SK-N-SH (cell line): ENCODE measurements around the gene IPO11. TPM values are rescaled to one million over a fixed set of nuclear protein-coding genes. Genes with fewer than 3 reads are reported as not detected.

Experiments used
- CTCF ChIA-PET: fragments of 300-600, 350-600 bp; formaldehyde crosslinking; extraction: SDS; loops from one replicate; lab custom pipeline; 2021; lab: Yijun Ruan, JAX
- POLR2A ChIA-PET: fragments of 350-600 bp; sonication (Branson Sonifier 250); formaldehyde crosslinking; extraction: SDS; loops from one replicate; lab custom pipeline; 2020; ENCODE audit warnings: antibody characterized with exemption, inconsistent platforms; lab: Yijun Ruan, JAX
- DNase-seq: peaks from one replicate; pipeline ENCODE4 v3.0.0; 2012
- H2AFZ ChIP-seq: fragments of 200-600 bp; sonication (generic); 2 replicates; pipeline ENCODE4 v1.8.1; 2016; ENCODE audit warnings: antibody characterized with exemption, mild to moderate bottlenecking, low read depth
- H3F3A ChIP-seq: fragments of 200-600 bp; sonication (generic); replicated peaks from 2 replicates; pipeline ENCODE3; 2016; ENCODE audit warnings: antibody characterized with exemption, mild to moderate bottlenecking; ENCODE audit not compliant: insufficient read depth
- H3K27ac ChIP-seq, 2 experiments: fragments of 200-500 bp in 1 of 2; fragments of 200-600 bp in 1 of 2; sonication (Bioruptor generic) in 1 of 2; sonication (generic), shearing (Covaris generic) in 1 of 2; 2 replicates each; pipeline versions ENCODE4 v1.5.1 to v1.6.1; 2014 to 2016; ENCODE audit warnings: low read depth in 2 of 2, inconsistent platforms in 1 of 2, low read length in 1 of 2, mild to moderate bottlenecking in 1 of 2, mixed read lengths in 1 of 2
- H3K27me3 ChIP-seq: fragments of 200-600 bp; sonication (generic), shearing (Covaris generic); 2 replicates; pipeline ENCODE4 v1.6.1; 2016; ENCODE audit warnings: mixed run types; ENCODE audit not compliant: insufficient read depth
- H3K36me3 ChIP-seq, 2 experiments: fragments of 200-500 bp in 1 of 2; fragments of 200-600 bp in 1 of 2; sonication (Bioruptor generic) in 1 of 2; sonication (generic) in 1 of 2; replicated peaks in 1 of 2; 2 replicates each; pipeline versions ENCODE3 to v1.5.1; 2014 to 2016; ENCODE audit warnings: low read length in 1 of 2, mild to moderate bottlenecking in 1 of 2; ENCODE audit not compliant: insufficient read depth in 2 of 2, control insufficient read depth in 1 of 2
- H3K4me1 ChIP-seq, 2 experiments: fragments of 200-500 bp in 1 of 2; fragments of 200-600 bp in 1 of 2; sonication (Bioruptor generic) in 1 of 2; sonication (generic), shearing (Covaris generic) in 1 of 2; 2 replicates each; pipeline versions ENCODE4 v1.5.1 to v1.6.1; 2014 to 2016; ENCODE audit warnings: low read depth in 1 of 2, low read length in 1 of 2, mixed run types in 1 of 2; ENCODE audit not compliant: insufficient read depth in 2 of 2, control insufficient read depth in 1 of 2
- H3K4me2 ChIP-seq: fragments of 200-600 bp; sonication (generic), shearing (Covaris generic); 2 replicates; pipeline ENCODE4 v1.6.1; 2017; ENCODE audit warnings: mixed run types
- H3K4me3 ChIP-seq, 2 experiments: fragments of 200-500 bp in 1 of 2; fragments of 200-600 bp in 1 of 2; sonication (Bioruptor generic) in 1 of 2; sonication (generic), shearing (Covaris generic) in 1 of 2; 2 replicates each; pipeline versions ENCODE4 v1.5.1 to v1.8.1; 2014 to 2016; ENCODE audit warnings: low read depth in 2 of 2, inconsistent platforms in 1 of 2, low read length in 1 of 2, mild to moderate bottlenecking in 1 of 2, mixed read lengths in 1 of 2, moderate library complexity in 1 of 2
- H3K79me2 ChIP-seq: fragments of 200-600 bp; sonication (generic); 2 replicates; pipeline ENCODE4 v1.8.1; 2017; ENCODE audit warnings: mild to moderate bottlenecking; ENCODE audit not compliant: insufficient read depth
- H3K9ac ChIP-seq: fragments of 200-600 bp; sonication (generic); 2 replicates; pipeline ENCODE4 v1.6.1; 2017; ENCODE audit warnings: mixed run types
- H3K9me2 ChIP-seq: fragments of 200-600 bp; sonication (generic); 2 replicates; pipeline ENCODE4 v1.6.1; 2017; ENCODE audit warnings: mixed run types
- H3K9me3 ChIP-seq: fragments of 200-600 bp; sonication (generic); 2 replicates; pipeline ENCODE4 v1.6.1; 2017; ENCODE audit warnings: mixed run types, mild to moderate bottlenecking, moderate library complexity
- H4K20me1 ChIP-seq: fragments of 200-600 bp; sonication (generic); 2 replicates; pipeline ENCODE4 v1.6.1; 2017; ENCODE audit warnings: mild to moderate bottlenecking, mixed run types; ENCODE audit not compliant: insufficient read depth
- CHD2 ChIP-seq: fragments of 150-350 bp; IDR thresholded peaks from 2 replicates; pipeline ENCODE4 v1.6.1; 2018; ENCODE audit warnings: low read length; ENCODE audit not compliant: partially characterized antibody
- CTCF ChIP-seq: fragments of 200-600 bp; sonication (generic); IDR thresholded peaks from 2 replicates; pipeline ENCODE4 v1.6.1; 2017; ENCODE audit warnings: antibody characterized with exemption, mild to moderate bottlenecking, moderate library complexity
- ELF1 ChIP-seq: IDR thresholded peaks from 2 replicates; pipeline ENCODE4 v1.4.0; 2012
- EZH2phosphoT487 ChIP-seq: fragments of 200-600 bp; sonication (generic); IDR thresholded peaks from 2 replicates; pipeline ENCODE4 v1.6.1; 2017; ENCODE audit warnings: low read depth, mixed run types, mild to moderate bottlenecking, antibody characterized with exemption, moderate library complexity, borderline replicate concordance
- FOXJ3 ChIP-seq: sonication (generic); formaldehyde crosslinking; IDR thresholded peaks from 2 replicates; pipeline ENCODE4 v1.5.1; 2020; ENCODE audit warnings: mild to moderate bottlenecking, missing genetic modification reagents
- FOXM1 ChIP-seq: IDR thresholded peaks from 2 replicates; pipeline ENCODE4 v1.4.0; 2012; ENCODE audit warnings: low read depth, mild to moderate bottlenecking
- IRF3 ChIP-seq: fragments of 150-350 bp; IDR thresholded peaks from 2 replicates; pipeline ENCODE4 v1.6.1; 2016; ENCODE audit warnings: mild to moderate bottlenecking, low read depth, low read length
- JUND ChIP-seq: IDR thresholded peaks from 2 replicates; pipeline ENCODE4 v1.4.0; 2012
- MXI1 ChIP-seq: IDR thresholded peaks from 2 replicates; pipeline ENCODE4 v1.6.1; 2012; ENCODE audit warnings: mild to moderate bottlenecking, low read depth, low read length, improper control_type of control experiment
- NFIC ChIP-seq: IDR thresholded peaks from 2 replicates; pipeline ENCODE4 v1.4.0; 2012; ENCODE audit warnings: borderline replicate concordance
- NRF1 ChIP-seq: IDR thresholded peaks from 2 replicates; pipeline ENCODE4 v1.6.1; 2012; ENCODE audit warnings: low read depth, mild to moderate bottlenecking, low read length
- PBX3 ChIP-seq: IDR thresholded peaks from 2 replicates; pipeline ENCODE4; 2012
- REST ChIP-seq: IDR thresholded peaks from 2 replicates; pipeline ENCODE4 v1.6.1; 2012; ENCODE audit warnings: mild to moderate bottlenecking, low read depth, low read length, moderate library complexity
- RXRA ChIP-seq: IDR thresholded peaks from 2 replicates; pipeline ENCODE4 v1.4.0; 2012; ENCODE audit warnings: low read depth, mild to moderate bottlenecking, borderline replicate concordance
- SMC3 ChIP-seq: IDR thresholded peaks from 2 replicates; pipeline ENCODE4 v1.6.1; 2012; ENCODE audit warnings: low read depth, low read length, improper control_type of control experiment
- TAF1 ChIP-seq: IDR thresholded peaks from 2 replicates; pipeline ENCODE4 v1.6.1; 2012; ENCODE audit warnings: low read depth, mild to moderate bottlenecking, low read length, moderate library complexity, borderline replicate concordance
- ZBTB33 ChIP-seq: IDR thresholded peaks from 2 replicates; pipeline ENCODE4 v1.4.0; 2012; ENCODE audit warnings: low read depth, borderline replicate concordance
- WGBS: methylation state at CpG from one replicate; pipeline ENCODE4 v1.1.6; 2017; ENCODE audit warnings: low lambda C conversion rate; 5-methylcytosine and 5-hydroxymethylcytosine counted together
- polyA plus RNA-seq, 3 experiments: library from polyadenylated mRNA; depleted of rRNA; stranded (reverse); fragments of >200 nt; gene quantifications; 2 replicates each; pipeline ENCODE4 v1.2.3, GENCODE V29; 2012

The IPO11 gene
- polyA plus RNA-seq, 1 of the 3 experiments (the other 2 are of a cell fraction), result 8.1 TPM

GRCh38 chr5:62596691-62597090 lies 184.1 kb downstream of the IPO11 start:
- POLR2A ChIA-PET, result no interaction called here
- no peak for TF ChIP-seq FOXM1
- no peak for TF ChIP-seq CHD2
- no peak for TF ChIP-seq NFIC
- TF ChIP-seq MXI1, result no peak
- TF ChIP-seq FOXJ3 (CRISPR knock-in tag), result no peak
- TF ChIP-seq ZBTB33, result no peak
- TF ChIP-seq REST, result no peak
- no peak for TF ChIP-seq RXRA
- TF ChIP-seq JUND, result no peak
- TF ChIP-seq ELF1, result no peak
- TF ChIP-seq TAF1, result no peak
- TF ChIP-seq NRF1, result no peak
- TF ChIP-seq CTCF, result no peak
- no peak for TF ChIP-seq IRF3
- no peak for TF ChIP-seq PBX3
- TF ChIP-seq EZH2phosphoT487, result no peak
- TF ChIP-seq SMC3, result no peak
- no peak overlapping the region for H3K9ac ChIP-seq
- peaks cover 0 to 5% of the 10 kb centered on the region in 2 experiments for H3K36me3 ChIP-seq
- CTCF ChIA-PET, result no interaction called here
- no peak overlapping the region for H3K4me2 ChIP-seq
- H3K9me2 ChIP-seq, result no peaks in the 10 kb centered on the region
- H3K27ac ChIP-seq, result no peak overlapping the region
- 90% methylated on average over 1 of the region's 1 CpG for WGBS
- no peak for DNase-seq
- no peaks in the 10 kb centered on the region for H3F3A ChIP-seq
- no peak overlapping the region for H3K4me3 ChIP-seq
- no peaks in the 10 kb centered on the region for H3K27me3 ChIP-seq
- H3K9me3 ChIP-seq, result no peaks in the 10 kb centered on the region
- H3K79me2 ChIP-seq, result no peaks in the 10 kb centered on the region
- H3K4me1 ChIP-seq, result no peaks in the 10 kb centered on the region
- no peak overlapping the region for H2AFZ ChIP-seq
- H4K20me1 ChIP-seq, result no peaks in the 10 kb centered on the region
